ENCODE data around the gene CBL. TPM values are rescaled to one million over a fixed set of nuclear protein-coding genes. Genes with fewer than 3 reads are reported as not detected.

Gene CBL
- total RNA-seq, 1 donor from 2014 or later, result 15.5 TPM

DNA sequence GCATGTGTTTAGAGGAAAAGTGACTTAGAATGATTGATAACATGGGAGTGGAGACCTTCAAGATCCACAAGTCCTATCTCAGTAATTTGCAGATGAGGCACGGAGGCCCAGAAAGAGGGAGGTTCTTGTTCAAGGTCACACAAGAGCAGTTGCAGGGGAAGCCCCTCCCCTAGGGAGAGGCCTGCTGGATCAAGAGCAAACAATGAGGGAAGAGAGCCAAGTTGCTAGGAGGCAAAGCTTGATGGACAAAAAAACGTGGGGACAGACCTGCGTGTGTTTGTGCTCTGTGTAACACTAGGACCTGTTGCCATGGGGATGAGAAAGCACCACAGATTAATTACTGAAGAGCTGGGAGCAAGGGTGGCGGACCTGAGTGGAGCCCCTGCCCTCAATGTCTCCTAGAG is 146.7 kb downstream of the CBL start:
- Histone ChIP-seq H3K36me3 (no peaks in the 10 kb centered on the region), H3K4me3 (no peak overlapping the region), H3K27ac (no peak overlapping the region), H3K27me3 (no peaks in the 10 kb centered on the region), H3K9me3 (no peaks in the 10 kb centered on the region), H3K4me1 (peaks cover 7% of the 10 kb centered on the region)
- no peak for DNase-seq (ENCODE audit: extremely low spot score in 2 of 2)
- intact Hi-C loops (cut with DNase I), result no loop called here
- TF ChIP-seq POLR2A (IDR thresholded peaks at IDR 0.05) (no peak), POLR2AphosphoS5 (IDR thresholded peaks at IDR 0.05; ENCODE audit: insufficient read depth in 1 of 2, low read depth in 1 of 2) (no peak)
- TF ChIP-seq, protein P1, sequence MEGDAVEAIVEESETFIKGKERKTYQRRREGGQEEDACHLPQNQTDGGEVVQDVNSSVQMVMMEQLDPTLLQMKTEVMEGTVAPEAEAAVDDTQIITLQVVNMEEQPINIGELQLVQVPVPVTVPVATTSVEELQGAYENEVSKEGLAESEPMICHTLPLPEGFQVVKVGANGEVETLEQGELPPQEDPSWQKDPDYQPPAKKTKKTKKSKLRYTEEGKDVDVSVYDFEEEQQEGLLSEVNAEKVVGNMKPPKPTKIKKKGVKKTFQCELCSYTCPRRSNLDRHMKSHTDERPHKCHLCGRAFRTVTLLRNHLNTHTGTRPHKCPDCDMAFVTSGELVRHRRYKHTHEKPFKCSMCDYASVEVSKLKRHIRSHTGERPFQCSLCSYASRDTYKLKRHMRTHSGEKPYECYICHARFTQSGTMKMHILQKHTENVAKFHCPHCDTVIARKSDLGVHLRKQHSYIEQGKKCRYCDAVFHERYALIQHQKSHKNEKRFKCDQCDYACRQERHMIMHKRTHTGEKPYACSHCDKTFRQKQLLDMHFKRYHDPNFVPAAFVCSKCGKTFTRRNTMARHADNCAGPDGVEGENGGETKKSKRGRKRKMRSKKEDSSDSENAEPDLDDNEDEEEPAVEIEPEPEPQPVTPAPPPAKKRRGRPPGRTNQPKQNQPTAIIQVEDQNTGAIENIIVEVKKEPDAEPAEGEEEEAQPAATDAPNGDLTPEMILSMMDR (IDR thresholded peaks at IDR 0.05), result no peak

GRCh38 chr11:119355091-119355843 is 149.1 kb downstream of the CBL start:
- no peaks in the 10 kb centered on the region for H3K9me3 ChIP-seq
- TF ChIP-seq POLR2A (IDR thresholded peaks at IDR 0.05) (no peak), POLR2AphosphoS5 (IDR thresholded peaks at IDR 0.05; ENCODE audit: insufficient read depth in 1 of 2, low read depth in 1 of 2) (no peak)
- TF ChIP-seq, protein P1 (IDR thresholded peaks at IDR 0.05), result no peak
- no peaks in the 10 kb centered on the region for H3K36me3 ChIP-seq
- no peak overlapping the region for H3K4me3 ChIP-seq
- intact Hi-C loops (cut with DNase I), result loop anchor here (5.0 kb wide), 1 partner anchor 117 kb away; no protein-coding TSS in a partner anchor
- H3K27ac ChIP-seq, result no peak overlapping the region
- no peak for DNase-seq (ENCODE audit: extremely low spot score in 2 of 2)
- no peaks in the 10 kb centered on the region for H3K27me3 ChIP-seq
- H3K4me1 ChIP-seq, result peaks cover 7% of the 10 kb centered on the region

- H3K36me3 ChIP-seq, result no peaks in the 10 kb centered on the region
- intact Hi-C loops (cut with DNase I), result loop anchor here (5.0 kb wide), 1 partner anchor 116 kb away; no protein-coding TSS in a partner anchor
- H3K4me3 ChIP-seq, result peak overlapping the region; percentile 42 to 48
- no peaks in the 10 kb centered on the region for H3K9me3 ChIP-seq
- no peaks in the 10 kb centered on the region for H3K27me3 ChIP-seq
- peak overlapping the region; percentile 72 for H3K27ac ChIP-seq
- peaks cover 13% of the 10 kb centered on the region for H3K4me1 ChIP-seq
- TF ChIP-seq, protein P1 (IDR thresholded peaks at IDR 0.05), result peak; percentile 82 to 95 (median 88)
- TF ChIP-seq POLR2AphosphoS5 (IDR thresholded peaks at IDR 0.05; ENCODE audit: insufficient read depth in 1 of 2, low read depth in 1 of 2) (peak in 1 of 2 donors; percentile 70), POLR2A (IDR thresholded peaks at IDR 0.05) (no peak)
- no peak for DNase-seq (ENCODE audit: extremely low spot score in 2 of 2)
Measured at GRCh38 chr11:119356349-119357031, 150.4 kb downstream of the CBL start.

DNA sequence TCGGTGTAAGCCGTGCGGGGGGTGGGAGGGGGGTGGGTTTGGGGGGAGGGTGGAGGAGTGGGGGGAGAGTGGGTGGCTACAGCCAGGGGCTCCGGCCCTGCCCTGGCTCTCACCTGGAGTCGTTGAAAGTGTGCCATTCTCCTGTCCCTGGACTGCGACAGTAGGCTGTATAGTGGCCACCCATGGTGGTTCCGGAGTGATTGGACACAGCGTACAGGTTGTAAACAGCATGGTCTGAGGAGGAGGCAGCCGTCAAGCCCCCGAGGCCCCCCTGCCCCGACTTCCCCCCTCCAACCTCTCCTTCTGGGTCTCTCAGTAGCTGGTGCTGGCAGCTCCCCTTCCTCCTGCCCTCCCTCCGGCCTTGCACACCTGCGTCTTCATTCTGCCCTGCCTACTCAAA is 150.9 kb downstream of the CBL start:
- no peak for DNase-seq (ENCODE audit: extremely low spot score in 2 of 2)
- Histone ChIP-seq H3K27me3 (no peaks in the 10 kb centered on the region), H3K4me1 (peaks cover 19% of the 10 kb centered on the region), H3K36me3 (no peaks in the 10 kb centered on the region), H3K4me3 (peak overlapping the region; percentile 42 to 48), H3K9me3 (no peaks in the 10 kb centered on the region), H3K27ac (peak overlapping the region; percentile 72)
- intact Hi-C loops (cut with DNase I), result loop anchor here (5.0 kb wide), 1 partner anchor 115 kb away; no protein-coding TSS in a partner anchor
- TF ChIP-seq POLR2AphosphoS5 (IDR thresholded peaks at IDR 0.05; ENCODE audit: insufficient read depth in 1 of 2, low read depth in 1 of 2), result no peak
- TF ChIP-seq, protein P1 (IDR thresholded peaks at IDR 0.05), result no peak
- no peak for TF ChIP-seq POLR2A (IDR thresholded peaks at IDR 0.05)

Small RNA genes within 50 kb of the gene (microRNA-seq; reads per million reads assigned to microRNA genes)
- gene MIR6756 (ENCODE audit: borderline number of aligned reads, borderline replicate concordance), result not detected

Small RNA genes within 50 kb of the gene (small RNA-seq; reads per million reads assigned to genes)
- gene RF01225 (not detected), gene RNU6-262P (not detected)

Other genes with a start within 250 kb of the CBL start
- gene FOXR1, start 234.6 kb upstream of the CBL start, total RNA-seq, result not detected
- gene CENATAC, start 208.2 kb upstream of the CBL start, total RNA-seq, result 49.8 TPM
- 1,843 TPM for gene RPS25, start 188.0 kb upstream of the CBL start, total RNA-seq
- gene TRAPPC4, start 187.6 kb upstream of the CBL start, total RNA-seq, result 40.0 TPM
- gene SLC37A4, start 175.5 kb upstream of the CBL start, total RNA-seq, result 16.0 TPM
- 49.6 TPM for gene HYOU1, start 149.1 kb upstream of the CBL start, total RNA-seq
- gene VPS11, start 138.5 kb upstream of the CBL start, total RNA-seq, result 56.0 TPM
- gene HMBS, start 121.5 kb upstream of the CBL start, total RNA-seq, result 13.5 TPM
- gene DPAGT1, start 104.5 kb upstream of the CBL start, total RNA-seq, result 18.2 TPM
- 7.1 TPM for gene C2CD2L, start 99.0 kb upstream of the CBL start, total RNA-seq
- gene HINFP, start 84.8 kb upstream of the CBL start, total RNA-seq, result 22.1 TPM
- 3.2 TPM for gene ABCG4, start 57.3 kb upstream of the CBL start, total RNA-seq
- 15.5 TPM for gene NLRX1, start 37.6 kb upstream of the CBL start, total RNA-seq
- 0.25 TPM for gene NHERF4, start 20.9 kb upstream of the CBL start, total RNA-seq
- gene MCAM, start 110.8 kb downstream of the CBL start, total RNA-seq, result 295 TPM
- 19.6 TPM for gene RNF26, start 128.2 kb downstream of the CBL start, total RNA-seq
- gene C1QTNF5, start 134.5 kb downstream of the CBL start, total RNA-seq, result 32.2 TPM
- not detected for gene MFRP, start 140.4 kb downstream of the CBL start, total RNA-seq
- gene USP2, start 175.4 kb downstream of the CBL start, total RNA-seq, result 2.5 TPM
- gene THY1, start 216.8 kb downstream of the CBL start, total RNA-seq, result 48.9 TPM